OCI-LY7 (cell line): Measurements from ENCODE around the gene ZNF333. TPM values are rescaled to one million over a fixed set of nuclear protein-coding genes. Genes with fewer than 3 reads are reported as not detected.

Experiments used
- BruUV-seq: library from RNA; stranded (reverse); fragments of 400-500 nt; replicated peaks from 2 replicates; lab custom pipeline; 2021; lab: Mats Ljungman, UMichigan
- CTCF ChIA-PET: fragments of 300-600 bp; sonication (Branson Sonifier 250); formaldehyde crosslinking; loops from one replicate; lab custom pipeline; 2022; ENCODE audit warnings: antibody characterized with exemption; ENCODE audit not compliant: unreplicated experiment; lab: Charles Lee
- POLR2A ChIA-PET: fragments of 300-600 bp; sonication (Branson Sonifier 250); formaldehyde crosslinking; loops from one replicate; lab custom pipeline; 2022; ENCODE audit warnings: antibody characterized with exemption; lab: Charles Lee
- DNase-seq: peaks from one replicate; pipeline ENCODE4 v3.0.0-alpha.2; 2015; ENCODE audit warnings: low spot score
- H2AFZ ChIP-seq: fragments of 200-600 bp; sonication (generic), shearing (Covaris generic); 2 replicates; pipeline ENCODE4 v1.6.1; 2014; ENCODE audit warnings: mild to moderate bottlenecking, antibody characterized with exemption, low read length, moderate library complexity
- H3K27ac ChIP-seq: fragments of 200-600 bp; sonication (generic); 2 replicates; pipeline ENCODE4 v1.5.1; 2014; ENCODE audit warnings: mixed run types, low read depth, mild to moderate bottlenecking, moderate library complexity, low read length, inconsistent platforms; ENCODE audit not compliant: poor library complexity, severe bottlenecking
- H3K36me3 ChIP-seq: fragments of 200-600 bp; sonication (generic); 2 replicates; pipeline ENCODE4 v1.6.1; 2014; ENCODE audit warnings: mild to moderate bottlenecking, antibody characterized with exemption, low read length, moderate library complexity, mixed read lengths; ENCODE audit not compliant: insufficient read depth
- H3K4me1 ChIP-seq: fragments of 200-600 bp; sonication (generic); 2 replicates; pipeline ENCODE4 v1.5.1; 2014; ENCODE audit warnings: mild to moderate bottlenecking, low read length; ENCODE audit not compliant: insufficient read depth, poor library complexity, severe bottlenecking
- H3K4me2 ChIP-seq: fragments of 200-600 bp; sonication (generic); 2 replicates; pipeline ENCODE4 v1.6.1; 2014; ENCODE audit warnings: mild to moderate bottlenecking, low read length
- H3K4me3 ChIP-seq: fragments of 200-600 bp; sonication (generic); 2 replicates; pipeline ENCODE4 v1.5.1; 2014; ENCODE audit warnings: mild to moderate bottlenecking, low read depth, low read length; ENCODE audit not compliant: poor library complexity, severe bottlenecking
- H3K79me2 ChIP-seq: fragments of 200-600 bp; sonication (generic); 2 replicates; pipeline ENCODE4 v1.6.1; 2016; ENCODE audit warnings: low read depth, mild to moderate bottlenecking, low read length, moderate library complexity, mixed read lengths; ENCODE audit not compliant: insufficient read depth
- H3K9me2 ChIP-seq: fragments of 200-600 bp; sonication (generic); 2 replicates; pipeline ENCODE4 v1.6.1; 2016; ENCODE audit warnings: mild to moderate bottlenecking, low read length, mixed read lengths; ENCODE audit not compliant: insufficient read depth
- H3K9me3 ChIP-seq: fragments of 200-600 bp; sonication (generic); 2 replicates; pipeline ENCODE4 v1.6.1; 2014; ENCODE audit warnings: mild to moderate bottlenecking, mixed run types, low read length, mixed read lengths
- H4K20me1 ChIP-seq: fragments of 200-600 bp; sonication (generic); 2 replicates; pipeline ENCODE4 v1.6.1; 2014; ENCODE audit warnings: mild to moderate bottlenecking, antibody characterized with exemption, low read length, moderate library complexity, mixed read lengths; ENCODE audit not compliant: insufficient read depth
- EZH2phosphoT487 ChIP-seq: fragments of 200-600 bp; sonication (generic); IDR thresholded peaks from 2 replicates; pipeline ENCODE4 v1.6.1; 2018; ENCODE audit warnings: low read depth, borderline replicate concordance, mild to moderate bottlenecking, mixed run types, antibody characterized with exemption, low read length, moderate library complexity, mixed read lengths
- intact Hi-C: fragments of 100-400 bp; cut with micrococcal nuclease; formaldehyde crosslinking; loops from one replicate; pipeline ENCODE4 v1.10.0; 2022; ENCODE audit not compliant: unreplicated experiment
- total RNA-seq, 2 experiments: library from RNA; depleted of rRNA in 1 of 2; stranded (reverse); fragments of >200 nt in 1 of 2; shearing (Covaris generic) in 1 of 2; gene quantifications; 2 replicates each; pipeline ENCODE4 v1.2.3, GENCODE V29; 2014 to 2022
- TF ChIP-seq, protein P1 (sequence below): fragments of 200-600 bp; sonication (generic); conservative IDR thresholded peaks from 2 replicates; pipeline ENCODE4 v1.5.1; 2014; ENCODE audit warnings: mild to moderate bottlenecking, antibody characterized with exemption, low read length, moderate library complexity, mixed read lengths

The ZNF333 gene
- total RNA-seq, 2 experiments from 2014 or later: 25.0 to 26.1 TPM

DNA sequence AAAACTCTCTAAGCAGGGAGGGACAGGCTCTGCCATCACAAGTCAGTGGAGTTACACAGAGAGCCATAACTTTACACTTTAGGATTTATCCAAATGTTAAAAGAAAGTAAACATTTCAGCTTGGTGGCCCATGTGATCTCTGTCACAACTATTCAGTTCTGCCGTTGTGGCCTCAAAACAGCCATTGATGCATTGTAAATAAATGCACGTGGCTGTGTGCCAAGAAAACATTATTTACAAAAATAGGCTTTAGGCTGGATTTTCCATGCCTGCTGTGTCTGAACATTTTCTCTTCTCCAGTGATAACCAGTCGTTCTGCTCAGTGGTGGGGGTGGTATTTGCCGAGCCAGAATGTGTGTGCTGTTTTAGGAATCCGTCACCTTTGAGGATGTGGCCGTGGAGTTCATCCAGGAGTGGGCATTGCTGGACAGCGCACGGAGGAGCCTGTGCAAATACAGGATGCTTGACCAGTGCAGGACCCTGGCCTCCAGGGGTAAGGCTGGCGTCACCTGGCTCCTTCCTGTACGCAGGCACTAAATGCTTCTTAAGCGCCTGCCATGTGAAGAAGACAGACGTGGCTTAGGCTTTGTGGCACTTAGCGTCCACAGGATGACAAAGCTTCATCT lies 4.9 kb downstream of the ZNF333 start:
- Histone ChIP-seq H3K4me2 (no peak overlapping the region), H3K9me3 (no peaks in the 10 kb centered on the region), H2AFZ (no peak overlapping the region), H3K79me2 (peaks cover 12% of the 10 kb centered on the region), H3K4me3 (no peak overlapping the region), H4K20me1 (no peaks in the 10 kb centered on the region), H3K36me3 (peaks cover 43% of the 10 kb centered on the region), H3K27ac (no peak overlapping the region), H3K4me1 (peaks cover 11% of the 10 kb centered on the region), H3K9me2 (no peaks in the 10 kb centered on the region)
- TF ChIP-seq, protein P1, sequence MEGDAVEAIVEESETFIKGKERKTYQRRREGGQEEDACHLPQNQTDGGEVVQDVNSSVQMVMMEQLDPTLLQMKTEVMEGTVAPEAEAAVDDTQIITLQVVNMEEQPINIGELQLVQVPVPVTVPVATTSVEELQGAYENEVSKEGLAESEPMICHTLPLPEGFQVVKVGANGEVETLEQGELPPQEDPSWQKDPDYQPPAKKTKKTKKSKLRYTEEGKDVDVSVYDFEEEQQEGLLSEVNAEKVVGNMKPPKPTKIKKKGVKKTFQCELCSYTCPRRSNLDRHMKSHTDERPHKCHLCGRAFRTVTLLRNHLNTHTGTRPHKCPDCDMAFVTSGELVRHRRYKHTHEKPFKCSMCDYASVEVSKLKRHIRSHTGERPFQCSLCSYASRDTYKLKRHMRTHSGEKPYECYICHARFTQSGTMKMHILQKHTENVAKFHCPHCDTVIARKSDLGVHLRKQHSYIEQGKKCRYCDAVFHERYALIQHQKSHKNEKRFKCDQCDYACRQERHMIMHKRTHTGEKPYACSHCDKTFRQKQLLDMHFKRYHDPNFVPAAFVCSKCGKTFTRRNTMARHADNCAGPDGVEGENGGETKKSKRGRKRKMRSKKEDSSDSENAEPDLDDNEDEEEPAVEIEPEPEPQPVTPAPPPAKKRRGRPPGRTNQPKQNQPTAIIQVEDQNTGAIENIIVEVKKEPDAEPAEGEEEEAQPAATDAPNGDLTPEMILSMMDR: no peak
- TF ChIP-seq EZH2phosphoT487: no peak
- CTCF ChIA-PET: no interaction called here
- no TSS peak for BruUV-seq
- POLR2A ChIA-PET: no interaction called here
- DNase-seq: no peak
- intact Hi-C loops: no loop called here

DNA sequence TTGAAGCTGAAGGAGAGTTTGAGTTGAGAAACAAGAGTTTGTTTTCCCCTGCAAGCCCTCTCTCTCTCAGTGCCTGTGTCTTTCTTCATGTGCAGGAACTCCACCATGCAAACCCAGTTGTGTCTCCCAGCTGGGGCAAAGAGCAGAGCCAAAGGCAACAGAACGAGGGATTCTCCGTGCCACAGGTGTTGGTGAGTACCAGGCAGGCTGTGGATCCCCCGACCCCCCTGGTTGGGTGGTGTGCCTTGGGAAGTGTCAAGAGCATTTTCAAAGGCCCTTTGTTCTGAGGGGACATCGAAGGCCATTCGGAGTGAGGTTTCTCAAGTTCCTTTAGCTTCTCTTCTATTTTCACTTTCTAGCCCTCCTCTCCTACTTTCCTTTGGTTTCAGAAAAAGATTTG lies 5.6 kb downstream of the ZNF333 start:
- no TSS peak for BruUV-seq
- Histone ChIP-seq H2AFZ (no peak overlapping the region), H3K9me3 (no peaks in the 10 kb centered on the region), H3K4me2 (no peak overlapping the region), H3K9me2 (no peaks in the 10 kb centered on the region), H3K36me3 (peaks cover 50% of the 10 kb centered on the region), H3K4me1 (peaks cover 11% of the 10 kb centered on the region), H3K4me3 (no peak overlapping the region), H3K79me2 (peaks cover 10% of the 10 kb centered on the region), H4K20me1 (no peaks in the 10 kb centered on the region), H3K27ac (no peak overlapping the region)
- CTCF ChIA-PET: no interaction called here
- TF ChIP-seq, protein P1: no peak
- no peak for TF ChIP-seq EZH2phosphoT487
- intact Hi-C loops: no loop called here
- no peak for DNase-seq
- POLR2A ChIA-PET: no interaction called here

DNA sequence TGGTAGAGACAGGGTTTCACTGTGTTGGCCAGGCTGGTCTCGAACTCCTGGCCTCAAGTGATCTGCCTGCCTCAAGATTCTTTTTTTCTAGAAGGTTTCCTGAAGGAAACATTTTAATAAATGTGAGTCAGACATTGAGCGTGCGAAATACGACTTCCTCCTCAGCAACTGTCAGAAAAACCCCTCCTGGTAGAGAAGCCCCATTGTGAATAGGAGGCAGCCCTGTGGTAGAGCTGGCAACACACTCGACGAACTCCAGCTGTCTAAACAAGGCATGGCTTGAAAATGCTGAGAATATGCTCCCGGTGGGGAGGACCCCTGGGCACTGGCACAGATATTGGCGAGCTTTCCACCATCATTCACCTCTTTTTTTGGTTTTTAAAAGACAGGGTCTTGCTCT lies 9.8 kb downstream of the ZNF333 start:
- no peaks in the 10 kb centered on the region for H4K20me1 ChIP-seq
- H2AFZ ChIP-seq: no peak overlapping the region
- DNase-seq: no peak
- intact Hi-C loops: no loop called here
- no peaks in the 10 kb centered on the region for H3K79me2 ChIP-seq
- H3K4me2 ChIP-seq: no peak overlapping the region
- ChIA-PET CTCF (no interaction called here), POLR2A (no interaction called here)
- H3K9me3 ChIP-seq: no peaks in the 10 kb centered on the region
- no peak overlapping the region for H3K4me3 ChIP-seq
- no peak overlapping the region for H3K27ac ChIP-seq
- BruUV-seq: no TSS peak
- no peaks in the 10 kb centered on the region for H3K4me1 ChIP-seq
- peaks cover 85% of the 10 kb centered on the region for H3K36me3 ChIP-seq
- no peaks in the 10 kb centered on the region for H3K9me2 ChIP-seq
- no peak for TF ChIP-seq EZH2phosphoT487
- TF ChIP-seq, protein P1: no peak
